Stimulated activated CD8-positive, alpha-beta memory T cell treated with anti-CD3 and anti-CD28 coated beads, Interleukin-12 subunit alpha, Interleukin-12 subunit beta, amount 100 ng/mL, for 24 hours (primary cell): Measurements from ENCODE around the gene AGPAT3.

ENCODE experiments used
- DNase-seq: peaks from one replicate; pipeline ENCODE4 v3.0.0-alpha.2; 2020; ENCODE audit errors: extremely low read depth

The AGPAT3 gene

GRCh38 chr21:43993420-43993934 is 128.5 kb downstream of the AGPAT3 start:
- no peak for DNase-seq

- no peak for DNase-seq
Observed at GRCh38 chr21:43994085-43994484, 129.1 kb downstream of the AGPAT3 start.

GRCh38 chr21:43994646-43995045 is 129.6 kb downstream of the AGPAT3 start:
- no peak for DNase-seq

- DNase-seq = no peak
Observed at GRCh38 chr21:43995521-43996105, 130.6 kb downstream of the AGPAT3 start.

GRCh38 chr21:43997766-43998742 is 133.0 kb downstream of the AGPAT3 start:
- no peak for DNase-seq

GRCh38 chr21:44000360-44000759 is 135.3 kb downstream of the AGPAT3 start:
- DNase-seq = no peak

GRCh38 chr21:44002511-44002910 is 137.5 kb downstream of the AGPAT3 start:
- DNase-seq = no peak

- no peak for DNase-seq
Observed at GRCh38 chr21:44003307-44003966, 138.4 kb downstream of the AGPAT3 start.

GRCh38 chr21:44005071-44005470 is 140.0 kb downstream of the AGPAT3 start:
- DNase-seq = no peak

- DNase-seq = no peak
Observed at GRCh38 chr21:44005593-44005992, 140.6 kb downstream of the AGPAT3 start.

- no peak for DNase-seq
Observed at GRCh38 chr21:44006017-44006619, 141.1 kb downstream of the AGPAT3 start.

GRCh38 chr21:44006656-44007055 is 141.6 kb downstream of the AGPAT3 start:
- DNase-seq = no peak

- DNase-seq = no peak
Observed at GRCh38 chr21:44010429-44010828, 145.4 kb downstream of the AGPAT3 start.

GRCh38 chr21:44011123-44011522 is 146.1 kb downstream of the AGPAT3 start:
- DNase-seq = no peak

- DNase-seq = peak; percentile 55
Observed at GRCh38 chr21:44011579-44012473, 146.8 kb downstream of the AGPAT3 start, which contains the start of gene TRAPPC10. TSS of gene TRAPPC10 (plus strand) at chr21:44012309. CDS start at chr21:44012494, 185 bp downstream.

- DNase-seq = peak; percentile 61
Observed at GRCh38 chr21:44012474-44013379, 147.7 kb downstream of the AGPAT3 start.

- no peak for DNase-seq
Observed at GRCh38 chr21:44013380-44014088, 148.5 kb downstream of the AGPAT3 start.

- DNase-seq = no peak
Observed at GRCh38 chr21:44017601-44018000, 152.6 kb downstream of the AGPAT3 start.

- DNase-seq = no peak
Observed at GRCh38 chr21:44018127-44018526, 153.1 kb downstream of the AGPAT3 start.
